Ectodermal cell (in vitro differentiated cells): ENCODE measurements around the gene CEBPG.

Experiments used
- H3K27ac ChIP-seq: 2 replicates; pipeline ENCODE4 v1.7.0; 2013; ENCODE audit warnings: mild to moderate bottlenecking, low read depth, low read length; ENCODE audit not compliant: insufficient read depth, poor library complexity, severe bottlenecking
- H3K27me3 ChIP-seq: 2 replicates; pipeline ENCODE4 v1.7.0; 2013; ENCODE audit warnings: mild to moderate bottlenecking, low read length; ENCODE audit not compliant: insufficient read depth, control insufficient read depth, poor library complexity, severe bottlenecking
- H3K36me3 ChIP-seq: one replicate; pipeline ENCODE4 v1.7.0; 2013; ENCODE audit warnings: low read length; ENCODE audit not compliant: control insufficient read depth, insufficient read depth
- H3K4me1 ChIP-seq: one replicate; pipeline ENCODE4 v1.7.0; 2013; ENCODE audit warnings: low read length; ENCODE audit not compliant: control insufficient read depth, insufficient read depth
- H3K4me3 ChIP-seq: 2 replicates; pipeline ENCODE4 v1.7.0; 2013; ENCODE audit warnings: low read depth, low read length, control low read depth; ENCODE audit not compliant: insufficient read depth
- H3K9me3 ChIP-seq: 2 replicates; pipeline ENCODE4 v1.7.0; 2013; ENCODE audit warnings: mild to moderate bottlenecking, low read length, moderate library complexity; ENCODE audit not compliant: control insufficient read depth
- WGBS, 2 experiments: methylation state at CpG; one replicate each; pipeline ENCODE4 v1.1.7; 2013; ENCODE audit warnings: missing lambda C conversion rate in 2 of 2; 5-methylcytosine and 5-hydroxymethylcytosine counted together

The CEBPG gene

GRCh38 chr19:33379151-33379829, 5.8 kb downstream of the CEBPG start:
- WGBS, 2 experiments, result 93 to 94% methylated on average over 16 of the region's 16 CpGs
- H3K9me3 ChIP-seq, result no peaks in the 10 kb centered on the region
- peaks cover 26% of the 10 kb centered on the region for H3K4me1 ChIP-seq
- H3K27ac ChIP-seq, result no peak overlapping the region
- peaks cover 9% of the 10 kb centered on the region for H3K27me3 ChIP-seq
- H3K4me3 ChIP-seq, result no peak overlapping the region
- no peaks in the 10 kb centered on the region for H3K36me3 ChIP-seq

- H3K27me3 ChIP-seq, result no peaks in the 10 kb centered on the region
- H3K36me3 ChIP-seq, result no peaks in the 10 kb centered on the region
- peaks cover 16% of the 10 kb centered on the region for H3K4me1 ChIP-seq
- no peaks in the 10 kb centered on the region for H3K9me3 ChIP-seq
- H3K4me3 ChIP-seq, result no peak overlapping the region
- H3K27ac ChIP-seq, result no peak overlapping the region
- WGBS, 2 experiments, result 94 to 95% methylated on average over 4 of the region's 4 CpGs
Measured at GRCh38 chr19:33381101-33381500, 7.6 kb downstream of the CEBPG start.

GRCh38 chr19:33382006-33382405, 8.5 kb downstream of the CEBPG start:
- no peaks in the 10 kb centered on the region for H3K27me3 ChIP-seq
- WGBS, 2 experiments, result 90 to 92% methylated on average over 4 of the region's 4 CpGs

GRCh38 chr19:33382982-33383381, 9.5 kb downstream of the CEBPG start:
- WGBS, 2 experiments, result 96 to 97% methylated on average over 4 of the region's 4 CpGs
- no peaks in the 10 kb centered on the region for H3K9me3 ChIP-seq
- H3K4me3 ChIP-seq, result no peak overlapping the region
- no peaks in the 10 kb centered on the region for H3K36me3 ChIP-seq
- H3K4me1 ChIP-seq, result peaks cover 11% of the 10 kb centered on the region
- no peak overlapping the region for H3K27ac ChIP-seq
- H3K27me3 ChIP-seq, result no peaks in the 10 kb centered on the region

More at GRCh38 chr19:33382006-33382405, 8.5 kb downstream of the CEBPG start:
- peaks cover 15% of the 10 kb centered on the region for H3K4me1 ChIP-seq
- no peaks in the 10 kb centered on the region for H3K36me3 ChIP-seq
- H3K4me3 ChIP-seq, result no peak overlapping the region
- no peak overlapping the region for H3K27ac ChIP-seq
- H3K9me3 ChIP-seq, result no peaks in the 10 kb centered on the region

- H3K4me3 ChIP-seq, result no peak overlapping the region
- 95% methylated on average over 13 of the region's 13 CpGs for WGBS, 2 experiments
- H3K36me3 ChIP-seq, result no peaks in the 10 kb centered on the region
- H3K27ac ChIP-seq, result no peak overlapping the region
- peaks cover 3% of the 10 kb centered on the region for H3K4me1 ChIP-seq
- no peaks in the 10 kb centered on the region for H3K9me3 ChIP-seq
- no peaks in the 10 kb centered on the region for H3K27me3 ChIP-seq
Measured at GRCh38 chr19:33383720-33384292, 10.3 kb downstream of the CEBPG start.

GRCh38 chr19:33384983-33385382, 11.5 kb downstream of the CEBPG start:
- no peaks in the 10 kb centered on the region for H3K36me3 ChIP-seq
- no peak overlapping the region for H3K4me3 ChIP-seq
- H3K27me3 ChIP-seq, result no peaks in the 10 kb centered on the region
- 93 to 98% methylated on average over 8 of the region's 8 CpGs for WGBS, 2 experiments
- H3K27ac ChIP-seq, result no peak overlapping the region
- H3K4me1 ChIP-seq, result no peaks in the 10 kb centered on the region
- H3K9me3 ChIP-seq, result no peaks in the 10 kb centered on the region

GRCh38 chr19:33385956-33386355, 12.4 kb downstream of the CEBPG start:
- no peaks in the 10 kb centered on the region for H3K9me3 ChIP-seq
- H3K4me3 ChIP-seq, result no peak overlapping the region
- H3K27me3 ChIP-seq, result no peaks in the 10 kb centered on the region
- H3K27ac ChIP-seq, result no peak overlapping the region
- H3K36me3 ChIP-seq, result no peaks in the 10 kb centered on the region
- 86 to 88% methylated on average over 6 of the region's 6 CpGs for WGBS, 2 experiments
- no peaks in the 10 kb centered on the region for H3K4me1 ChIP-seq

GRCh38 chr19:33386361-33386858, 12.9 kb downstream of the CEBPG start:
- no peak overlapping the region for H3K4me3 ChIP-seq
- no peak overlapping the region for H3K27ac ChIP-seq
- H3K36me3 ChIP-seq, result no peaks in the 10 kb centered on the region
- H3K4me1 ChIP-seq, result no peaks in the 10 kb centered on the region
- no peaks in the 10 kb centered on the region for H3K9me3 ChIP-seq
- H3K27me3 ChIP-seq, result no peaks in the 10 kb centered on the region
- 91 to 93% methylated on average over 15 of the region's 15 CpGs for WGBS, 2 experiments

GRCh38 chr19:33387351-33388230, 14.1 kb downstream of the CEBPG start:
- Histone ChIP-seq H3K9me3 (no peaks in the 10 kb centered on the region), H3K27me3 (no peaks in the 10 kb centered on the region), H3K4me1 (no peaks in the 10 kb centered on the region), H3K36me3 (no peaks in the 10 kb centered on the region), H3K27ac (no peak overlapping the region), H3K4me3 (no peak overlapping the region)
- 95 to 96% methylated on average over 39 of the region's 39 CpGs for WGBS, 2 experiments

GRCh38 chr19:33388231-33388724, 14.8 kb downstream of the CEBPG start:
- Histone ChIP-seq H3K4me3 (no peak overlapping the region), H3K4me1 (no peaks in the 10 kb centered on the region), H3K36me3 (no peaks in the 10 kb centered on the region), H3K9me3 (no peaks in the 10 kb centered on the region), H3K27me3 (no peaks in the 10 kb centered on the region), H3K27ac (no peak overlapping the region)
- WGBS, 2 experiments, result 94 to 95% methylated on average over 13 of the region's 13 CpGs
